Cardiac fibroblast (primary cell): ENCODE results near the gene NUP155.
"Not testable (repeated sequence)": the region's sequence is repeated elsewhere in the genome, so short reads cannot be mapped to it uniquely, and the experiment has no call there.

Source experiments
- DNase-seq, 2 donors: peaks; one replicate each; pipeline versions ENCODE4 v3.0.0 to v3.0.0-alpha.2; 2010; ENCODE audit warnings: low read depth in 2 of 2
- H3K4me3 ChIP-seq, 2 donors: replicated peaks in 1 of 2; 1 replicate in 1 of 2; 2 replicates in 1 of 2; pipeline ENCODE4 v1.5.1; 2011; ENCODE audit warnings: low read depth in 2 of 2, low read length in 2 of 2, mild to moderate bottlenecking in 2 of 2, moderate library complexity in 1 of 2
- CTCF ChIP-seq: IDR thresholded peaks from one replicate; pipeline ENCODE4 v1.5.1; 2011; ENCODE audit warnings: low read depth, mild to moderate bottlenecking, low read length, inconsistent platforms

The NUP155 gene

GRCh38 chr5:37283214-37283820, 87.6 kb downstream of the NUP155 start:
- no peak for DNase-seq
- H3K4me3 ChIP-seq = no peak overlapping the region
- TF ChIP-seq CTCF = no peak

- DNase-seq = no peak
- no peak overlapping the region for H3K4me3 ChIP-seq
Measured at GRCh38 chr5:37275511-37275910, 95.4 kb downstream of the NUP155 start.

GRCh38 chr5:37272511-37272910, 98.4 kb downstream of the NUP155 start:
- H3K4me3 ChIP-seq = no peak overlapping the region
- DNase-seq = peak; percentile 59 to 71
- no peak for TF ChIP-seq CTCF

More at GRCh38 chr5:37275511-37275910, 95.4 kb downstream of the NUP155 start:
- no peak for TF ChIP-seq CTCF

- H3K4me3 ChIP-seq, DNase-seq: not testable (repeated sequence)
Measured at GRCh38 chr5:37268100-37268499, 102.8 kb downstream of the NUP155 start.

GRCh38 chr5:37255774-37256358, 115.0 kb downstream of the NUP155 start:
- no peak for DNase-seq
- no peak for TF ChIP-seq CTCF
- no peak overlapping the region for H3K4me3 ChIP-seq

- no peak for TF ChIP-seq CTCF
- no peak overlapping the region for H3K4me3 ChIP-seq
- DNase-seq = no peak
Measured at GRCh38 chr5:37254581-37254980, 116.3 kb downstream of the NUP155 start.

- no peak for TF ChIP-seq CTCF
- H3K4me3 ChIP-seq = no peak overlapping the region
- DNase-seq = peak in 1 of 2 donors; percentile 3
Measured at GRCh38 chr5:37251665-37252064, 119.2 kb downstream of the NUP155 start.
